Epithelial cell of esophagus (primary cell): ENCODE results near the gene ZDHHC1.

Experiments used
- DNase-seq: peaks from one replicate; pipeline ENCODE4 v3.0.0; 2010; ENCODE audit warnings: low read depth
- H3K4me3 ChIP-seq: 2 replicates; pipeline ENCODE4 v1.5.1; 2011; ENCODE audit warnings: mild to moderate bottlenecking, low read length, control low read depth
- TF ChIP-seq, protein P1 (sequence below): IDR thresholded peaks from 2 replicates; pipeline ENCODE4 v1.5.1; 2011; ENCODE audit warnings: low read depth, mild to moderate bottlenecking, low read length, control low read depth, inconsistent platforms; ENCODE audit not compliant: insufficient read depth; ENCODE audit errors: missing control alignments

Gene ZDHHC1

DNA sequence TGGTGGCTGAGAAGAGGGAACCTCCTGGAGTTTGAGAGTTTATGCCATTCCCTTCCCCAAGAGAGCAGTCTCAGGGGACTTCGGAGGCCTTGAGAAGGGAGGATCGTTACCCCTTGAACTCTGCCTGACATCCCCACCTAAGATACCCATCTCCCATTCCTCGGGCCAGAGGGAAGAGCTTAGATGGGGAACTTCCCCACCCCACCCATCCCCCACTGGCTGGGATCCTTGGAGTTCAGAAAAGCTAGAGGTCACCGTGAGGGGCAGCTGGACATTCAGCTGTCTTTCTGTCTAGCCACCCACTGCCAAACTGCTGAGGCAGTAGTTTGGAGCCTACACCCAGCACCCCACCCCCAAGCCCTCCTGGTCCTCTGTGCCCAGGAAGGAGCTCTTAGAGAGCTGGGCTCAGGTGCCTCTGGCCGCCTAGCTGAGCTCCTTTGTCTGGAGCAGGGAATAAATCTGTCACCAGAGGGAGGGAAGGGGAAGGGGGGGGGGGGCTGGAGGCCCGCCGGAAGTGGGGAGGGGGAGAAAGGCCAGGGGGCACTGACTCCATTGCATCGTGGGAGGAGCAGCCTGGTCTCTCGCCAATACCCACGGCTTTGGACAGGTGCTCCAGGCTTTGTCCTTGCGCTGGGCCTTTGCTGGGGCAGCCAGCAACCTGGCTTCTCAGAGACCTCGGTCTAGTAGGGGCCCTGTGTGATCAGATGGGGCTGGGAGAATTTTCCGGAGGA is 15.7 kb upstream of the ZDHHC1 start:
- no peak for DNase-seq
- TF ChIP-seq, protein P1, sequence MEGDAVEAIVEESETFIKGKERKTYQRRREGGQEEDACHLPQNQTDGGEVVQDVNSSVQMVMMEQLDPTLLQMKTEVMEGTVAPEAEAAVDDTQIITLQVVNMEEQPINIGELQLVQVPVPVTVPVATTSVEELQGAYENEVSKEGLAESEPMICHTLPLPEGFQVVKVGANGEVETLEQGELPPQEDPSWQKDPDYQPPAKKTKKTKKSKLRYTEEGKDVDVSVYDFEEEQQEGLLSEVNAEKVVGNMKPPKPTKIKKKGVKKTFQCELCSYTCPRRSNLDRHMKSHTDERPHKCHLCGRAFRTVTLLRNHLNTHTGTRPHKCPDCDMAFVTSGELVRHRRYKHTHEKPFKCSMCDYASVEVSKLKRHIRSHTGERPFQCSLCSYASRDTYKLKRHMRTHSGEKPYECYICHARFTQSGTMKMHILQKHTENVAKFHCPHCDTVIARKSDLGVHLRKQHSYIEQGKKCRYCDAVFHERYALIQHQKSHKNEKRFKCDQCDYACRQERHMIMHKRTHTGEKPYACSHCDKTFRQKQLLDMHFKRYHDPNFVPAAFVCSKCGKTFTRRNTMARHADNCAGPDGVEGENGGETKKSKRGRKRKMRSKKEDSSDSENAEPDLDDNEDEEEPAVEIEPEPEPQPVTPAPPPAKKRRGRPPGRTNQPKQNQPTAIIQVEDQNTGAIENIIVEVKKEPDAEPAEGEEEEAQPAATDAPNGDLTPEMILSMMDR = no peak
- peak overlapping the region; percentile 38 for H3K4me3 ChIP-seq

DNA sequence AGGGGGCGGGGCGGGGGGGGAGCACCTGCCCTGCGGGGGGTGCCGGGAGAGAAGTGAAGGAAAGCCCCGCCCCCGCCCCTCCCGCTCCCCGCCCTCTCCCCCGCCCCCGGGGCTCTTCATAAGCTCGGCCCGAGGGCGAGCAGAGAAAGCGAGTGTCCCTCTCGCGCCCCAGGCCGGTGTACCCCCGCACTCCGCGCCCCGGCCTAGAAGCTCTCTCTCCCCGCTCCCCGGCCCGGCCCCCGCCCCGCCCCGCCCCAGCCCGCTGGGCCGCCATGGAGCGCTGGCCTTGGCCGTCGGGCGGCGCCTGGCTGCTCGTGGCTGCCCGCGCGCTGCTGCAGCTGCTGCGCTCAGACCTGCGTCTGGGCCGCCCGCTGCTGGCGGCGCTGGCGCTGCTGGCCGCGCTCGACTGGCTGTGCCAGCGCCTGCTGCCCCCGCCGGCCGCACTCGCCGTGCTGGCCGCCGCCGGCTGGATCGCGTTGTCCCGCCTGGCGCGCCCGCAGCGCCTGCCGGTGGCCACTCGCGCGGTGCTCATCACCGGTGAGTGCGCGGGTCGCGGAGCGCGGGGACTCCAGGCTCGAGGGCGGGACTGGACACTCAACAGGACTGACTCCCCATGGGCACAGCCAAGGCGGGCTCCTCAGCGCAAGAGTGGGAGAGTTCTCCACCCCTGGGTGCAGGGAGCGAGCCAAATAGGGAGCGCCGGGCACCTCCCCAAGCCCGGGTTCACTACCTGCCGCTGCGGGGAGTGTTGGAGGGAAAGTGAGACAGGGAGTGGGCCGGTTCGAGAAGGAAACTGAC is 14.9 kb upstream of the ZDHHC1 start, which contains the start of gene HSD11B2:
TSS of gene HSD11B2 (plus strand) at position 145 of the 798 bp plus-strand sequence. CDS start at position 273, 128 bp downstream.
- DNase-seq = peak; percentile 65
- TF ChIP-seq, protein P1 = no peak
- peak within 1 kb of the TSS; percentile 39 for H3K4me3 ChIP-seq

DNA sequence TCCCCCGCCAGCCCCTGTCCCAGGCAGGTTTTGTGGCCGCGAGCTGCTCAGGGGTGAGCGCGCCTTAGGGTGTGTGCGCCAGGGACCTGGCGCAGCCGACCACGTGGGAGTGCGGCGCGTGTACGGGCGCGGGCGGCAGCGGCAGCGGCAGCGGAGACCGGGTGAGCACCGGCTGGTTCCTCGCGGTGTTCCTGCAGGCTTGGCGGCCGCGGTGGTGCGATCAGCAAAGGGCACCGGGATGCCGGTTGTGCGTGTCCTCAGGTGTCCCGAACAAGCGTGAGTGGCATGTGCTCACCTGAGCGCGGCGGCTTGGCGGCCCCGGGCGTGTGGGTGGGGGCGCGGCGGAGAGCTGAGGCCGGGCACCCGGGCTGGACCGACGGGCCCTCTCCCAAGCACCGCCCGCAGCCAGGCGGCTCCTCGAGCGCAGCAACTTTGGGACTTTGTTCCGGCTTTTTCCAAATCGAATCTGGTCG is 14.3 kb upstream of the ZDHHC1 start:
- peak overlapping the region; percentile 39 for H3K4me3 ChIP-seq

DNA sequence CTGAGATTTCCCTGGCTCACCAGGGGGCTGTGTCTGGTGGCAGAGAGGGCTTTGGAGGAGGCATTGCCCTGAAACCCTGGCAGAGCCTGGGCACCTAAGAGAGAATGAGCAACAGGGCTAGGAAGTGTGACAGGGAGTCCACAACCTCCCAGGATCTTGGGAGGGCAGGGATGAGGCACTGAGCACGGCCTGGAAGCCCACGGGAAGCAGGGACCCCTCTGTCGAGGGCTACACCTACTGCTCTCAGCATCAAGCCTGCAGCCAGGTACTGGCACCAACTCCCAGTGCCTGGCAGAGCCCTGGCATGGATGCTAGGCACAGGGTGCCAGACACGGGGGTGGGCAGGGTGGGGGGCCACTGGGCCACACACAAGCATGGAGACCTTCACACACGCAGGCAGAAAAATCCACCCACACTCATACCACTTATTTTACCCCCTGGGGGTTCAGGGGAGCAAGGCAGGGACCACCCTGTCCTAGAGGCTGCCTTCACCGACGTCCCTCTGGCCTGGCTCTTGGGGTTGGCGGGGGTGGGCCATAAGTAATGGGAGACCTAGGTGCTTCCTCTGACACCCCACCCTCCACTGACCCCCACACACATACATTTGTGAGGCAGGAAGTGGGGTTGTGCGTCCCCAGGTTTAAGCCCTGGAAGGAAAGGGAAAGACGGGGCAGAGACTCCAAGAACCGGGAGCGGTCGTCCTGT is 13.7 kb upstream of the ZDHHC1 start:
- DNase-seq = no peak
- H3K4me3 ChIP-seq = peak overlapping the region; percentile 39
- TF ChIP-seq, protein P1 = no peak

More for the DNA sequence above, 14.3 kb upstream of the ZDHHC1 start:
- TF ChIP-seq, protein P1 = no peak
- DNase-seq = peak; percentile 53

DNA sequence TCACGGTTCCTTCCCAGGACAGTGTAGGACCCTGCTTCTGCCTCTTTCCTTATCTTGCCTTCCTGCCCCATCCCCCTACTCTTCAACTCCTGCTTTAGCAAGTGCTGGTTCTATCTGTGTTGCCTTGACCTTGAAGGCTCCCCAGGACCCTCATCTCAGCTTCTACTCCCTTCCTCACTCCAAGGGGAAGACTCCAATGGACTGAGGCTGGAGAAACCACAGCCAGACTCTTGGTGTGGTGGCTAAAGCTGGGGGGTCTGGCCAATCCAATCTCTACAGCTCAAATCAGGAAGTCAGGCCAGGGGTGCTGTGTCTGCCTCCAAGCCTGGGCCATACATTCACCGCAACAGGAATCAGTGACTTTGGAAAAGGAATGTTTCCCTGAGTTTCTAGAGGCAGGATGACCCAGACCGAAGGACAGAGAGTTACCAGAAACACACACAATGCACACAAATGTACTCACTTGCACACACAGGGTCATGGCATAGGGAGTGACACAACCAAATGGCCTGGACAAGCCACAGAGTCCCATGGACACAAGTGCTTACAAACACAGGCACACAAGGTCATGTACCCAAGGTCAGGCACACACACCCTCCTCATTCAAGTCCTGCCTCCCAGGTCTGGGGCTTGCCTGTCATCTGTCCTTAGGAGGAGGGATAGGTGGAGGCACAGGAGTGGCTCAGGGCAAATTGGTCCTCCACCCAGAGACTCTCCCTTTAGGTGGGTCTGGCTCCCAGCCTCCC is 12.9 kb upstream of the ZDHHC1 start:
- TF ChIP-seq, protein P1 = no peak
- no peak for DNase-seq
- H3K4me3 ChIP-seq = no peak overlapping the region

DNA sequence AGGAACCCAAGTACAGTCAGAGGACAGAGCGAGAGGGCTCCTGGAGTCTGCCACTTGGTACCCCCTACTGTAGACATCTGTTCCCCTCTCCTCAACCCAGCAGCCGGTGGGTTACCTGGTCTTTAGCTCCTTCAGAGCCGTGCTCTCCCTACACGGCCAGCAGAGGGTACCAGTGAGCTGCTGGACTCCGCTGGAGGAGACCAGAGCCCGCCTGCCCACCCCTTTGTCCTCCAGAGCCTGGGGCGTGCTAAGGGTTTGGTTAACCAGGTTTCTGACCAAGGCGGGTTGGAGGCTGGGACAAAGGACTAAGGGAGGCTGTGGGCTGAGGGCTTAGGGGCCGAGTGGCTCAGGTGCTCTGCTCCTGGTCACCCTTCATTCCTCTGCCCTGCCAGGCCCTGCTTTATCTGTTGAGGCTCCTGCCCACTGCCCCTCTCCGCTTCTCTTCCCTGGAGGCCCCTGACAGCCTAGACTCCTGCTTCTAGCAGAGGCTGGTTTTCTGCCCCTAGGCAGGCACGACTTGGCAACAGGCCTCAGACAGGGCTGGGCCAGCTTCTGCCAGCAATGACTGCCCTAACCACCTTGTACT is 12.0 kb upstream of the ZDHHC1 start:
- TF ChIP-seq, protein P1 = peak; percentile 93
- H3K4me3 ChIP-seq = no peak overlapping the region
- DNase-seq = peak; percentile 62
